DMS 273 (cell line): ENCODE measurements around the gene RPS28.

Source experiments
- DNase-seq: peaks from one replicate; lab custom pipeline; 2025; ENCODE audit not compliant: unreplicated experiment; lab: John Stamatoyannopoulos, UW

The RPS28 gene

GRCh38 chr19:8319807-8320520 lies 1.3 kb upstream of the RPS28 start:
- no peak for DNase-seq

- DNase-seq = no peak
These were observed 681 bp upstream of the RPS28 start for GRCh38 chr19:8320564-8321066.

- no peak for DNase-seq
These were observed 816 bp downstream of the RPS28 start for GRCh38 chr19:8321986-8322637.

GRCh38 chr19:8322638-8322997 lies 1.3 kb downstream of the RPS28 start:
- DNase-seq = no peak

- DNase-seq = peak; percentile 70
These were observed 2.5 kb downstream of the RPS28 start for GRCh38 chr19:8323781-8324185.

GRCh38 chr19:8324186-8325050 lies 3.1 kb downstream of the RPS28 start:
- peak; percentile 70 for DNase-seq

GRCh38 chr19:8325454-8325853 lies 4.2 kb downstream of the RPS28 start:
- DNase-seq = no peak

GRCh38 chr19:8329996-8330395 lies 8.7 kb downstream of the RPS28 start:
- no peak for DNase-seq

GRCh38 chr19:8331263-8331845 lies 10.1 kb downstream of the RPS28 start:
- DNase-seq = no peak

- no peak for DNase-seq
These were observed 11.9 kb downstream of the RPS28 start for GRCh38 chr19:8332976-8333766.

- DNase-seq = peak; percentile 45
These were observed 12.6 kb downstream of the RPS28 start for GRCh38 chr19:8333767-8334457.

GRCh38 chr19:8334458-8335342 lies 13.4 kb downstream of the RPS28 start:
- peak; percentile 96 for DNase-seq

GRCh38 chr19:8335343-8336071 lies 14.2 kb downstream of the RPS28 start:
- peak; percentile 73 for DNase-seq

GRCh38 chr19:8336072-8336569 lies 14.8 kb downstream of the RPS28 start:
- no peak for DNase-seq

- DNase-seq = no peak
These were observed 15.4 kb downstream of the RPS28 start for GRCh38 chr19:8336660-8337059.

- no peak for DNase-seq
These were observed 16.4 kb downstream of the RPS28 start for GRCh38 chr19:8337728-8338127.

GRCh38 chr19:8338835-8339234 lies 17.5 kb downstream of the RPS28 start:
- DNase-seq = no peak
